Right atrium auricular region (tissue), 2 donors: Measurements from ENCODE around the gene ANP32A. TPM values are rescaled to one million over a fixed set of nuclear protein-coding genes. Genes with fewer than 3 reads are reported as not detected.

Experiments used
- DNase-seq: peaks from one replicate; pipeline ENCODE4 v3.0.0-alpha.2; 2019; ENCODE audit warnings: low spot score
- H3K27ac ChIP-seq, 2 donors: fragments of 200-600 bp; sonication (generic); 1 replicate in 1 of 2; 2 replicates in 1 of 2; pipeline ENCODE4 v1.5.1; 2016 to 2019
- H3K27me3 ChIP-seq, 2 donors: fragments of 200-600 bp; sonication (generic); one replicate each; pipeline versions ENCODE4 v1.5.1 to v1.6.0; 2017 to 2019
- H3K36me3 ChIP-seq: fragments of 200-600 bp; sonication (generic); one replicate; pipeline ENCODE4 v1.5.1; 2016
- H3K4me1 ChIP-seq, 2 donors: fragments of 200-600 bp; sonication (generic); one replicate each; pipeline versions ENCODE4 v1.5.1 to v1.6.0; 2017 to 2019
- H3K4me3 ChIP-seq, 2 donors: fragments of 200-600 bp; sonication (generic); 1 replicate in 1 of 2; 2 replicates in 1 of 2; pipeline ENCODE4 v1.5.1; 2017 to 2019; ENCODE audit warnings: mild to moderate bottlenecking in 1 of 2, moderate library complexity in 1 of 2
- H3K9me3 ChIP-seq, 2 donors: fragments of 200-600 bp; sonication (generic); one replicate each; pipeline ENCODE4 v1.5.1; 2019
- total RNA-seq, 2 donors: library from RNA; depleted of rRNA; stranded (reverse); fragments of >200 nt; gene quantifications; one replicate each; pipeline ENCODE4 v1.1.0, GENCODE V29; 2016
- TF ChIP-seq, protein P1 (sequence below), 2 donors: fragments of 200-600 bp; sonication (generic); IDR thresholded peaks; one replicate each; pipeline ENCODE4 v1.5.1; 2019; ENCODE audit warnings: antibody characterized with exemption in 2 of 2

Gene ANP32A
- total RNA-seq, 2 donors from 2014 or later = 60.9 to 69.2 TPM

DNA sequence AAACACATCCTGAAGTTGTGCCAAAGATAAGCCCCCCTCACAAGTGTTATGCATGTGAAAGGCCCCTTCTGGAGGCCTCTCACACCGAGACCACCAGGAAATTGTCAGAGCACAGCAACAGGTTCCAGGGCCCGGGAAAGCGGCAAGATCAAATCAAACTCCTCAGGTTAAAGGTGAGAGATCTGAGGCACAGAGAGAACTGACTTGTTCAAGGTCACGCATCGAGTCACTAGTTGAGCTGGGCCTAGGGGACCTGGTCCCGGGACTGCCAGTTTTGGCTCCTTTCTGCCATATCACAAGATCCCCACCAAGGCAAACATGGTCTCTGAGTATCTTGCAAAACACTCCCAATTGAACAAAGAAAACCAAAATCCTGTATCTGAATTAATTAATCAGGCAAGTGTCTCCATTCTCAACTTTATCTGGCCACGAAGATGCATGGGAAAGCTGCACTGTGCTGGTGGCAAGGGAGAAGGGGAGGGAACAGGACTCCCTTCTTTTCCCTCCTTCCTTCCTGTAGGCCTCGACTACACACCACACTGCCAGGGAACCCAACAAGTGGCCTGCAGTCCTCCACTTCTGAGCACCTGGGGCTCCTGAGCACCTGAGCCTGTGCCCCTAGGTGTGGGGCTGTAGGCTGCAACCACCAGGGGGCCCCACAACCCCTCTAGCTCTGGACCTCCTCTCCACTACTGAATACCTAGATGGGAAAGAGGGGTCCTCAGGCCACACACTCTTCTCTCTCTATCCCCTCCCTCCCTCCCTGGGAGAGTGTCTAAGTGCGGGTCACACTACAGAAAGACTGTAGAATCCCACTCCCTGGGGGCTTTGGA is 37.3 kb downstream of the ANP32A start:
- TF ChIP-seq, protein P1, sequence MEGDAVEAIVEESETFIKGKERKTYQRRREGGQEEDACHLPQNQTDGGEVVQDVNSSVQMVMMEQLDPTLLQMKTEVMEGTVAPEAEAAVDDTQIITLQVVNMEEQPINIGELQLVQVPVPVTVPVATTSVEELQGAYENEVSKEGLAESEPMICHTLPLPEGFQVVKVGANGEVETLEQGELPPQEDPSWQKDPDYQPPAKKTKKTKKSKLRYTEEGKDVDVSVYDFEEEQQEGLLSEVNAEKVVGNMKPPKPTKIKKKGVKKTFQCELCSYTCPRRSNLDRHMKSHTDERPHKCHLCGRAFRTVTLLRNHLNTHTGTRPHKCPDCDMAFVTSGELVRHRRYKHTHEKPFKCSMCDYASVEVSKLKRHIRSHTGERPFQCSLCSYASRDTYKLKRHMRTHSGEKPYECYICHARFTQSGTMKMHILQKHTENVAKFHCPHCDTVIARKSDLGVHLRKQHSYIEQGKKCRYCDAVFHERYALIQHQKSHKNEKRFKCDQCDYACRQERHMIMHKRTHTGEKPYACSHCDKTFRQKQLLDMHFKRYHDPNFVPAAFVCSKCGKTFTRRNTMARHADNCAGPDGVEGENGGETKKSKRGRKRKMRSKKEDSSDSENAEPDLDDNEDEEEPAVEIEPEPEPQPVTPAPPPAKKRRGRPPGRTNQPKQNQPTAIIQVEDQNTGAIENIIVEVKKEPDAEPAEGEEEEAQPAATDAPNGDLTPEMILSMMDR (IDR thresholded peaks at IDR 0.05) = peak; percentile 46 to 77
- peaks cover 0 to 29% of the 10 kb centered on the region in 2 donors for H3K4me1 ChIP-seq
- no peak overlapping the region for H3K4me3 ChIP-seq
- no peaks in the 10 kb centered on the region for H3K9me3 ChIP-seq
- H3K27me3 ChIP-seq = no peaks in the 10 kb centered on the region
- peaks cover 85% of the 10 kb centered on the region for H3K36me3 ChIP-seq
- no peak overlapping the region for H3K27ac ChIP-seq
- no peak for DNase-seq

DNA sequence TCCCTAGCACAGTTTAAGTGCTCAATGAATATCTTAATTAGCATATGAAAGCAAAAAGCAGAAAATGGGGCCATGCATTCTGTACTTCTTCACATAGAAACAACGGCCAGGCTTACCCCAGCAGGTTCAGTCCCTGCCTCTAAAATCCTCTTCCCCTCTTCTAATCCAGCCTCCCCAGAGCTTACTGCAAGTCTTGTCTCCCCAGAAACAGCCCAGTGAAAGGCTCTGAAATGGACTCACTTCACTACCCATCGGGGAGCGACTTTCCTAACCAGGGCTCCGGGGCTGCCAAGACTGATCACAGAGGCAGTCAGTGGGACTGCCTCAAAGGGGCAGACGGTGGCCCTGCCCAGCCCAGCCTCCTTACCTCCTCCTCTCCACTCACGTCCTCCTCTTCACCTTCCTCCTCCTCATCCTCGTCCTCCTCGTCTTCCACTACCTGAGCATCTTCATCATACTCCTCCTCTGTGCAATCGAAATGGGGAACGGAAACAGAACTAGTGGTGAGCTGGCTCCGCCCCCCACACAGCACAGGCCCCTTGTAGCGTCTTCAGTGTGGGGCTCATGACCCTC is 38.0 kb downstream of the ANP32A start:
- Histone ChIP-seq H3K4me1 (peaks cover 0 to 22% of the 10 kb centered on the region in 2 donors), H3K27me3 (no peaks in the 10 kb centered on the region), H3K36me3 (peaks cover 86% of the 10 kb centered on the region), H3K27ac (peak overlapping the region in 1 of 2 donors; percentile 21), H3K9me3 (no peaks in the 10 kb centered on the region), H3K4me3 (no peak overlapping the region)
- no peak for DNase-seq
- TF ChIP-seq, protein P1 (IDR thresholded peaks at IDR 0.05) = no peak

- DNase-seq = peak; percentile 82
- H3K4me3 ChIP-seq = no peak overlapping the region
These were observed 38.7 kb downstream of the ANP32A start for GRCh38 chr15:68781766-68782588.

DNA sequence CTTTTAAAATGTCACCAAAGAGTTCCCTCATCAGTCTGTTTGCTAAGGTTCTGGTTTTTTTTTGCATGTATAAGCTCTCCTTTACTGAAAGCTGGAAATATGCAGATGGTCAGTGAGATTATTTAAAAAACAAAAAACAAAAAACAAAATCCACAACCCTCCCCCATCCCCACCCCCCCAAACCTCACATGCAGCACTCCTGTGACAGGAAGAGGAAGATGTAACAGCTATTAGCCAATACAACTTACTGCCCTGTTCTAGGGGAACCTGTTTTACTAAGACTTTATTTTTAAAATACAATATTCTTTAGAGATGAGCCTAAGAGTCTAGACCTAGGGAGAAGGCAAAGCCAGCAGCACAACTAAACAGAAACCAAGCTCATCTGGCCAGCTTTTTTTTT is 39.5 kb downstream of the ANP32A start:
- peaks cover 75% of the 10 kb centered on the region for H3K36me3 ChIP-seq
- peak overlapping the region; percentile 21 to 40 for H3K27ac ChIP-seq
- no peak overlapping the region for H3K4me3 ChIP-seq
- peaks cover 0 to 19% of the 10 kb centered on the region in 2 donors for H3K4me1 ChIP-seq
- DNase-seq = no peak
- TF ChIP-seq, protein P1 (IDR thresholded peaks at IDR 0.05) = no peak
- no peaks in the 10 kb centered on the region for H3K27me3 ChIP-seq
- no peaks in the 10 kb centered on the region for H3K9me3 ChIP-seq

More at GRCh38 chr15:68781766-68782588, 38.7 kb downstream of the ANP32A start:
- H3K4me1 ChIP-seq = peaks cover 0 to 15% of the 10 kb centered on the region in 2 donors
- TF ChIP-seq, protein P1 (IDR thresholded peaks at IDR 0.05) = no peak
- peaks cover 81% of the 10 kb centered on the region for H3K36me3 ChIP-seq
- H3K27me3 ChIP-seq = no peaks in the 10 kb centered on the region
- H3K27ac ChIP-seq = peak overlapping the region; percentile 21 to 40
- no peaks in the 10 kb centered on the region for H3K9me3 ChIP-seq

DNA sequence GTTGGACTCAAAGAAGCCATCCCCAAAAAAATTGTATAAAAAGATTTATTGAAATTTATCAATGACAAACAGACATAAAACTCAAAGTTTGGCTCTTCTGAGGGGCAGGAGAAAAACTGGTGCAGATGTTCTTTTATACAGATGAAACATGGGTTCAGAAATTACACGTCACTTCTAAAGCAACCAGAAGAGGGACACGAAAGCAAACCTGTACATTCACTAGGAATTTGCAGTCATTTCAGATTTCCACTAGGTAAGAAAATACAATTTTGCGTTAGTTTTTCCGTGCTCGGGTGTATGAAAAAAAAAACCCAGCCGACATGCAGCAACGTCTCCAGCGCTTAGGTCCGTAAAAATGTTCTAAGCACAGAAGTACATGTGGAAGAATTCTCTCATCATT is 41.8 kb downstream of the ANP32A start:
- DNase-seq = no peak
- no peak overlapping the region for H3K4me3 ChIP-seq
- no peak overlapping the region for H3K27ac ChIP-seq
- TF ChIP-seq, protein P1 (IDR thresholded peaks at IDR 0.05) = no peak
- no peaks in the 10 kb centered on the region for H3K27me3 ChIP-seq
- H3K4me1 ChIP-seq = peaks cover 0 to 38% of the 10 kb centered on the region in 2 donors
- H3K9me3 ChIP-seq = no peaks in the 10 kb centered on the region
- peaks cover 51% of the 10 kb centered on the region for H3K36me3 ChIP-seq
